Measurements from ENCODE around the gene KCTD11.
"Not testable (repeated sequence)": the region's sequence is repeated elsewhere in the genome, so short reads cannot be mapped to it uniquely, and the experiment has no call there.

Gene KCTD11

GRCh38 chr17:7336240-7337175 is 15.5 kb upstream of the KCTD11 start, which contains the start of gene ACAP1:
ACAP1 (plus strand) TSS chr17:7336529; CDS start chr17:7336735, 206 bp downstream.
- peak; percentile 83 for DNase-seq (ENCODE audit: low read depth)
- peak within 1 kb of the TSS; percentile 77 for H3K4me3 ChIP-seq (ENCODE audit: low read depth, low read length)
- TF ChIP-seq MYC (IDR thresholded peaks at IDR 0.05; ENCODE audit: low read depth, low read length) (0 out of 2 replicates have a peak, but pooled peaks have one; percentile 54), POLR2A (IDR thresholded peaks at IDR 0.05; ENCODE audit: extremely low read depth, insufficient read length) (no peak)
- TF ChIP-seq, protein P1, sequence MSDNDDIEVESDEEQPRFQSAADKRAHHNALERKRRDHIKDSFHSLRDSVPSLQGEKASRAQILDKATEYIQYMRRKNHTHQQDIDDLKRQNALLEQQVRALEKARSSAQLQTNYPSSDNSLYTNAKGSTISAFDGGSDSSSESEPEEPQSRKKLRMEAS (IDR thresholded peaks at IDR 0.05; ENCODE audit: low read depth, low read length), result peak; percentile 54
- TF ChIP-seq, protein P2, sequence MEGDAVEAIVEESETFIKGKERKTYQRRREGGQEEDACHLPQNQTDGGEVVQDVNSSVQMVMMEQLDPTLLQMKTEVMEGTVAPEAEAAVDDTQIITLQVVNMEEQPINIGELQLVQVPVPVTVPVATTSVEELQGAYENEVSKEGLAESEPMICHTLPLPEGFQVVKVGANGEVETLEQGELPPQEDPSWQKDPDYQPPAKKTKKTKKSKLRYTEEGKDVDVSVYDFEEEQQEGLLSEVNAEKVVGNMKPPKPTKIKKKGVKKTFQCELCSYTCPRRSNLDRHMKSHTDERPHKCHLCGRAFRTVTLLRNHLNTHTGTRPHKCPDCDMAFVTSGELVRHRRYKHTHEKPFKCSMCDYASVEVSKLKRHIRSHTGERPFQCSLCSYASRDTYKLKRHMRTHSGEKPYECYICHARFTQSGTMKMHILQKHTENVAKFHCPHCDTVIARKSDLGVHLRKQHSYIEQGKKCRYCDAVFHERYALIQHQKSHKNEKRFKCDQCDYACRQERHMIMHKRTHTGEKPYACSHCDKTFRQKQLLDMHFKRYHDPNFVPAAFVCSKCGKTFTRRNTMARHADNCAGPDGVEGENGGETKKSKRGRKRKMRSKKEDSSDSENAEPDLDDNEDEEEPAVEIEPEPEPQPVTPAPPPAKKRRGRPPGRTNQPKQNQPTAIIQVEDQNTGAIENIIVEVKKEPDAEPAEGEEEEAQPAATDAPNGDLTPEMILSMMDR (IDR thresholded peaks at IDR 0.05; ENCODE audit: low read depth, low read length), result no peak

- peak overlapping the region; percentile 77 for H3K4me3 ChIP-seq (ENCODE audit: low read depth, low read length)
- not testable (repeated sequence) for DNase-seq (ENCODE audit: low read depth)
Measured at GRCh38 chr17:7337600-7337999, 14.4 kb upstream of the KCTD11 start.

DNA sequence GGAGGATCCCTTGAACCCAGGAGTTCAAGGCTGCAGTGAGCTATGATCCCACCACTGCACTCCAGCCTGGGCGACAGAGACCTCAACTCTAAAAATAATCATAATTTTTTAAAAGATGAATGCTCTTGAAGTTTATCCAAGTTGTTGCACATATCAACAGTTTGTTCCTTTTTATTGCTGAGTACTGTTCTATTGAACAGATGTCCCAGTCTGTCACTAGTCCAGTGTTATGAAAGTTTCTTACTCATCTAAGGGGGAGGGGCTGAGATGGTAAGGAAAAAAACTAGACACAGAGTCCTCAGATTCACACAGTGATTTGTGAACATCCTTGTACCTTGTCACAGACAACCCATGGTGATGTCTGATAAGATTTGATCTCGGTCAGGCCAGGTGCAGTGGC is 11.8 kb upstream of the KCTD11 start:
- TF ChIP-seq MYC (IDR thresholded peaks at IDR 0.05; ENCODE audit: low read depth, low read length) (no peak), POLR2A (IDR thresholded peaks at IDR 0.05; ENCODE audit: extremely low read depth, insufficient read length) (no peak)
- TF ChIP-seq, protein P1 (IDR thresholded peaks at IDR 0.05; ENCODE audit: low read depth, low read length), result no peak
- TF ChIP-seq, protein P2 (IDR thresholded peaks at IDR 0.05; ENCODE audit: low read depth, low read length), result no peak
- H3K4me3 ChIP-seq (ENCODE audit: low read depth, low read length), result no peak overlapping the region
- DNase-seq (ENCODE audit: low read depth), result peak; percentile 23

GRCh38 chr17:7341842-7342241 is 10.1 kb upstream of the KCTD11 start:
- DNase-seq (ENCODE audit: low read depth), result no peak
- H3K4me3 ChIP-seq (ENCODE audit: low read depth, low read length), result no peak overlapping the region
- no peak for TF ChIP-seq POLR2A (IDR thresholded peaks at IDR 0.05; ENCODE audit: extremely low read depth, insufficient read length)

DNA sequence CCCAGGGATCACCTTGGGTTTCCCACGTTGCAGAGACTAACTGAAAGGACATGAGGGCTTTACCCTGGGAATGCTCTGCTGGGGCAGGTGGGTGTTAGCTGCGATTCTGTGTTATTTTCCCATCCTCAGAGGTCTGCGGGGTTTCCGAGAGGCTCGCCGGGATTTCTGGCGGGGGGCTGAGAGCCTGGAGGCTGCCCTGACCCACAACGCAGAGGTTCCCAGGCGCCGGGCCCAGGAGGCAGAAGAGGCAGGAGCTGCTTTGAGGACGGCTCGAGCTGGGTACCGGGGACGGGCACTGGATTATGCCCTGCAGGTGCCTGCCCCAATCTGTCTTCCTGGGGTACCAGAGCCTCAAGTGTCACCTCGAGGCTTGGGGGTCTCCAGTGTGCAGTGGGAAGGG is 8.7 kb upstream of the KCTD11 start:
- TF ChIP-seq, protein P2 (IDR thresholded peaks at IDR 0.05; ENCODE audit: low read depth, low read length), result no peak
- TF ChIP-seq POLR2A (IDR thresholded peaks at IDR 0.05; ENCODE audit: extremely low read depth, insufficient read length) (no peak), MYC (IDR thresholded peaks at IDR 0.05; ENCODE audit: low read depth, low read length) (no peak)
- TF ChIP-seq, protein P1 (IDR thresholded peaks at IDR 0.05; ENCODE audit: low read depth, low read length), result no peak
- no peak overlapping the region for H3K4me3 ChIP-seq (ENCODE audit: low read depth, low read length)

GRCh38 chr17:7346761-7347614 is 5.0 kb upstream of the KCTD11 start:
- DNase-seq (ENCODE audit: low read depth), result no peak
- no peak overlapping the region for H3K4me3 ChIP-seq (ENCODE audit: low read depth, low read length)
- TF ChIP-seq, protein P2 (IDR thresholded peaks at IDR 0.05; ENCODE audit: low read depth, low read length), result no peak
- no peak for TF ChIP-seq POLR2A (IDR thresholded peaks at IDR 0.05; ENCODE audit: extremely low read depth, insufficient read length)
- TF ChIP-seq MYC (IDR thresholded peaks at IDR 0.05; ENCODE audit: low read depth, low read length), result no peak
- TF ChIP-seq, protein P1 (IDR thresholded peaks at IDR 0.05; ENCODE audit: low read depth, low read length), result no peak

More for the DNA sequence above, 8.7 kb upstream of the KCTD11 start:
- no peak for DNase-seq (ENCODE audit: low read depth)
